Calu3 (cell line): ENCODE measurements around the gene TBC1D2. TPM values are rescaled to one million over a fixed set of nuclear protein-coding genes. Genes with fewer than 3 reads are reported as not detected.
"Not testable (repeated sequence)": the region's sequence is repeated elsewhere in the genome, so short reads cannot be mapped to it uniquely, and the experiment has no call there.

Source experiments
- BruUV-seq: library from RNA; stranded (reverse); fragments of 400-500 nt; replicated peaks from 2 replicates; lab custom pipeline; 2021; lab: Mats Ljungman, UMichigan
- CTCF ChIA-PET: fragments of 300-600 bp; sonication (Branson Sonifier 250); formaldehyde crosslinking; loops from one replicate; lab custom pipeline; 2022; ENCODE audit warnings: antibody characterized with exemption; lab: Charles Lee
- DNase-seq: peaks from one replicate; pipeline ENCODE4 v3.0.0; 2022
- H3K27ac Mint-ChIP-seq: one replicate; pipeline ENCODE4 v1.8.0; 2022; ENCODE audit warnings: mixed read lengths; ENCODE audit not compliant: unreplicated experiment
- H3K27me3 Mint-ChIP-seq: one replicate; pipeline ENCODE4 v1.8.0; 2022; ENCODE audit warnings: mixed read lengths; ENCODE audit not compliant: unreplicated experiment
- H3K36me3 Mint-ChIP-seq: one replicate; pipeline ENCODE4 v1.8.0; 2022; ENCODE audit warnings: mild to moderate bottlenecking, moderate library complexity, mixed read lengths; ENCODE audit not compliant: insufficient read depth, unreplicated experiment
- H3K4me1 Mint-ChIP-seq: one replicate; pipeline ENCODE4 v1.8.0; 2022; ENCODE audit warnings: mild to moderate bottlenecking, low read depth, mixed read lengths; ENCODE audit not compliant: unreplicated experiment
- H3K4me3 Mint-ChIP-seq: one replicate; pipeline ENCODE4 v1.8.0; 2022; ENCODE audit warnings: mild to moderate bottlenecking, low read depth, moderate library complexity, mixed read lengths; ENCODE audit not compliant: unreplicated experiment
- H3K9me3 Mint-ChIP-seq: one replicate; pipeline ENCODE4 v1.8.0; 2022; ENCODE audit warnings: low read depth, mixed read lengths; ENCODE audit not compliant: unreplicated experiment
- intact Hi-C: fragments of 100-400 bp; cut with micrococcal nuclease; formaldehyde crosslinking; loops from one replicate; pipeline ENCODE4 v1.10.0; 2022; ENCODE audit not compliant: unreplicated experiment
- total RNA-seq: library from RNA; stranded (reverse); gene quantifications from 2 replicates; pipeline ENCODE4 v1.2.3, GENCODE V29; 2022
- TF ChIP-seq, protein P1 (sequence below): fragments of 200-600 bp; IDR thresholded peaks from one replicate; pipeline ENCODE4 v1.8.0; 2022; ENCODE audit warnings: antibody characterized with exemption; ENCODE audit not compliant: unreplicated experiment

The TBC1D2 gene
- total RNA-seq, 1 experiment from 2014 or later = 8.3 TPM

DNA sequence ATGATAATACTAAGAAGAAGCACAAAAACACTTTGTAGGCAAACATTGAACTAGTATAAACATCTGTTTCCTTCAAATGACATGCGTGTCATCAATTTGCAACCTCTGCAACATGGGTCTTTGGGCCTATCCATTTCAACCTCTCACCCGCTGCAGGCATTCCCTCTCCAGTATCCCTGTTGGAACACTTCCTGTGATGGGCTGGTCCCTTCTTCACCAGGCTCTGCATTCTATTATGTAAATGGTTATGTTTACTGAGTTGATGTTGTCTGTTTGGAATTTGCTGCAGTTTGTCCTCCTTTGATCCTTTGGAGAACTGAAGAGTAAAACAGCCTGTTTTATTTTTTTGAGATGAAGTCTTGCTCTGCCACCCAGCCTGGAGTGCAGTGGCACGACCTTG, 16.6 kb upstream of the TBC1D2 start:
- no TSS peak for BruUV-seq
- CTCF ChIA-PET = no interaction called here
- H3K36me3 Mint-ChIP-seq = no peaks in the 10 kb centered on the region

DNA sequence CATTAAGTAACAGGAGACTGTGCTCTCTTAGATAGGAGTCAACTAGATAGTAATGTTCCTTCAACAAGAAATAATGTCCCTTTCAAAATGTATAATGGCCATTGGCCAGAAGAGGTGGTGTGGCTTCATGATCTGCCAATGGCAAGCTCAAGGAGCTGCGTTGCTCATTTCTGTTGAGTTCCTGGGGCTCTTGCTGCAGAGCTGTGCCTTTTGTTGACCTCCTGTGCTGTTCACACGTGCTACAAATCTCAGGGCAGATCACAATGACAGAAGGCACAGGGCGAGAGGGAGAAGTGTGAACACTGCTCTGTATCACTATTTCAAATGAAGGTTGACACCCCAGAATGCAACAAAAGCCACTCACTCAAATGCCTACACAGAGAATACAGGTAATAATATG, 16.0 kb upstream of the TBC1D2 start:
- H3K4me3 Mint-ChIP-seq = no peak overlapping the region
- no peaks in the 10 kb centered on the region for H3K9me3 Mint-ChIP-seq
- CTCF ChIA-PET = no interaction called here

More for the DNA sequence above, 16.6 kb upstream of the TBC1D2 start:
- H3K4me1 Mint-ChIP-seq = no peaks in the 10 kb centered on the region
- H3K4me3 Mint-ChIP-seq = no peak overlapping the region
- TF ChIP-seq, protein P1, sequence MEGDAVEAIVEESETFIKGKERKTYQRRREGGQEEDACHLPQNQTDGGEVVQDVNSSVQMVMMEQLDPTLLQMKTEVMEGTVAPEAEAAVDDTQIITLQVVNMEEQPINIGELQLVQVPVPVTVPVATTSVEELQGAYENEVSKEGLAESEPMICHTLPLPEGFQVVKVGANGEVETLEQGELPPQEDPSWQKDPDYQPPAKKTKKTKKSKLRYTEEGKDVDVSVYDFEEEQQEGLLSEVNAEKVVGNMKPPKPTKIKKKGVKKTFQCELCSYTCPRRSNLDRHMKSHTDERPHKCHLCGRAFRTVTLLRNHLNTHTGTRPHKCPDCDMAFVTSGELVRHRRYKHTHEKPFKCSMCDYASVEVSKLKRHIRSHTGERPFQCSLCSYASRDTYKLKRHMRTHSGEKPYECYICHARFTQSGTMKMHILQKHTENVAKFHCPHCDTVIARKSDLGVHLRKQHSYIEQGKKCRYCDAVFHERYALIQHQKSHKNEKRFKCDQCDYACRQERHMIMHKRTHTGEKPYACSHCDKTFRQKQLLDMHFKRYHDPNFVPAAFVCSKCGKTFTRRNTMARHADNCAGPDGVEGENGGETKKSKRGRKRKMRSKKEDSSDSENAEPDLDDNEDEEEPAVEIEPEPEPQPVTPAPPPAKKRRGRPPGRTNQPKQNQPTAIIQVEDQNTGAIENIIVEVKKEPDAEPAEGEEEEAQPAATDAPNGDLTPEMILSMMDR = no peak
- no peak overlapping the region for H3K27ac Mint-ChIP-seq
- no peaks in the 10 kb centered on the region for H3K9me3 Mint-ChIP-seq
- no peak for DNase-seq
- peaks cover 60% of the 10 kb centered on the region for H3K27me3 Mint-ChIP-seq
- intact Hi-C loops = no loop called here

DNA sequence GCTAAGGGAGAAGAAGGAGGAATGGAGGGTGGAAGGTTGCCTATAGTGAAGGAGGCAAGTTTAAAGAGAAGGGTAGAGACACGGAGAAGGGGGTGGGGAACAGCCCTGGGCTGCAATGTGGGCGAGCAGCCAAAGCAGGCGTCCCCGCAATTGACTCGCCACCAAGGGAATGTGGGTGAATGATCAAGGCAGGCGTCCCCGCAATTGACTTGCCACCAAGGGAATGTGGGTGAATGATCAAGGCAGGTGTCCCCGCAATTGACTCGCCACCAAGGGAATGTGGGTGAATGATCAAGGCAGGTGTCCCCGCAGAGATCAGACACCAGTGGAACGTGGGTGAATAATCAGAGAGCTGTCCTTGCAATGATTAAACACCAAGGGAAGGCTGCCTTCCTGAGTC, 14.8 kb upstream of the TBC1D2 start:
- BruUV-seq, H3K9me3 Mint-ChIP-seq, H3K4me3 Mint-ChIP-seq, intact Hi-C loops, H3K27ac Mint-ChIP-seq, H3K4me1 Mint-ChIP-seq, H3K36me3 Mint-ChIP-seq, CTCF ChIA-PET, DNase-seq: not testable (repeated sequence)
- peaks cover 63% of the 10 kb centered on the region for H3K27me3 Mint-ChIP-seq

More for the DNA sequence above, 16.0 kb upstream of the TBC1D2 start:
- Mint-ChIP-seq H3K27me3 (peaks cover 64% of the 10 kb centered on the region), H3K36me3 (no peaks in the 10 kb centered on the region), H3K27ac (no peak overlapping the region), H3K4me1 (no peaks in the 10 kb centered on the region)
- BruUV-seq = no TSS peak
- no peak for DNase-seq
- TF ChIP-seq, protein P1 = no peak
- intact Hi-C loops = no loop called here

DNA sequence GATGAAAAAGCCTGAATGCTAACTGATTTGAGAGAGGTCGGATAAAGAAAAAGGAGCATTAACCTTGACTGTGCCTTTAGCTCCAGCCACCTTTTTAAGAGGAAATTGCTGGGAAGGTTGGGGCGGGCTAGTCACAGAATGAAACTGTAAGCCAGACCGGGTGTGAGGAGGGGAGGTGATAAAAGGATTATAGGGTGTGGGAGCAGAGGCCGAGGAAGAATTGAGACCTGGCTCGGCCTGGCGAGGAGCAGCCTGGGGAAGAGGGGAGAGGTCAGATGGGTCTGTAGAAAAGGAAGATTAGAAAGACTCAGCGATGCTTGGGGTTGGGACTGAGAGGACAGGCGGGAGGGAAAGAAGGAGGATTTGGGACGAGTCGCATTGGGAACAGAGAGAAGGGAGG, 14.2 kb upstream of the TBC1D2 start:
- H3K36me3 Mint-ChIP-seq, intact Hi-C loops, DNase-seq, CTCF ChIA-PET, H3K27ac Mint-ChIP-seq, BruUV-seq, H3K4me1 Mint-ChIP-seq, H3K9me3 Mint-ChIP-seq, H3K4me3 Mint-ChIP-seq: not testable (repeated sequence)
- H3K27me3 Mint-ChIP-seq = peaks cover 57% of the 10 kb centered on the region

DNA sequence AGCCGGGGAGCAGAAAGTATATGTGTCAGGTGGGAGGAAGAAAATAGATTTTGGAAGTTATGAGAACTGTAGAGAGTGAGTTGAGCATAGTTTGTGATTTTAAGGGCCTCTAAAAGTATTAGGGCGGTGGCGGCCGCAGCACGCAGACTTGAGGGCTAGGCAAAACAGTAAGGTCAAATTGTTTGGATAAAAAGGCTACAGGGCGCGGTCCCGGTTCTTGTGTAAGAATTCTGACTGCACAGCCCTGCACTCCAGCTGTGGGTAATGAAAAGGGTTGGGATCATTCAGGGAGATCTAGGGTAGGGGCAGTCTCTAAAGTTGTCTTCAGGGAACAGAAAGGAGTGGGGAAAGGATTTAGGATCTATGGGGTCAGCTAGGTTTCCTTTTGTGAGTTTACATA, 12.1 kb upstream of the TBC1D2 start:
- BruUV-seq, H3K36me3 Mint-ChIP-seq, H3K4me1 Mint-ChIP-seq, intact Hi-C loops, H3K9me3 Mint-ChIP-seq, H3K4me3 Mint-ChIP-seq, CTCF ChIA-PET, H3K27ac Mint-ChIP-seq, DNase-seq: not testable (repeated sequence)
- peaks cover 51% of the 10 kb centered on the region for H3K27me3 Mint-ChIP-seq

DNA sequence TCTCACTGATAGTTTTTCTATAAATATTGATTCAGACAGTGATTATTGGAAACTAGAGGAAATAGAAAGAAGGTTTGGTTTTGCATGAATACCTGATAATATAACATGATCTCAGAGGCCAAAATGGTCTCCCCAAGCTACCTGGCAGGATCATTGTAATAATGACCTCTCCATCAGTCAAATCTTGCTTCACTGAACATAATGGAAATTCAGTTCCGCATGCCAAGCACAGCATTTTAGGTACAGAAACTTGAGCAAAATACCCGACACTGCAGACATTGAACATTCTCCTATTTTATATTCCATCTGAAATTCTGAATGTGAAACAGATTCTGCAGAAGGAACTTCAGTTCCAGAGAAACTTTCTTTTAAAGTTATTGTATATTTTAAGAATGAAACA, 9.1 kb upstream of the TBC1D2 start:
- intact Hi-C loops = loop anchor here (1.0 to 5.0 kb wide), 3 partner anchors 59 to 342 kb away; partner anchors contain the start of genes TRIM14 and TRMO

More for the DNA sequence above, 9.1 kb upstream of the TBC1D2 start:
- no peak overlapping the region for H3K27ac Mint-ChIP-seq
- H3K27me3 Mint-ChIP-seq = peaks cover 28% of the 10 kb centered on the region
- H3K4me1 Mint-ChIP-seq = no peaks in the 10 kb centered on the region
- TF ChIP-seq, protein P1 = no peak
- H3K36me3 Mint-ChIP-seq = no peaks in the 10 kb centered on the region
- BruUV-seq = no TSS peak
- DNase-seq = no peak
- no peaks in the 10 kb centered on the region for H3K9me3 Mint-ChIP-seq
- H3K4me3 Mint-ChIP-seq = no peak overlapping the region
- CTCF ChIA-PET = no interaction called here
